NCI-H2196 (cell line): ENCODE results near the gene ATP6AP1.
"Not testable (repeated sequence)": the region's sequence is repeated elsewhere in the genome, so short reads cannot be mapped to it uniquely, and the experiment has no call there.

ENCODE experiments used
- DNase-seq: peaks from one replicate; lab custom pipeline; 2025; ENCODE audit not compliant: unreplicated experiment; lab: John Stamatoyannopoulos, UW

ATP6AP1 gene

DNA sequence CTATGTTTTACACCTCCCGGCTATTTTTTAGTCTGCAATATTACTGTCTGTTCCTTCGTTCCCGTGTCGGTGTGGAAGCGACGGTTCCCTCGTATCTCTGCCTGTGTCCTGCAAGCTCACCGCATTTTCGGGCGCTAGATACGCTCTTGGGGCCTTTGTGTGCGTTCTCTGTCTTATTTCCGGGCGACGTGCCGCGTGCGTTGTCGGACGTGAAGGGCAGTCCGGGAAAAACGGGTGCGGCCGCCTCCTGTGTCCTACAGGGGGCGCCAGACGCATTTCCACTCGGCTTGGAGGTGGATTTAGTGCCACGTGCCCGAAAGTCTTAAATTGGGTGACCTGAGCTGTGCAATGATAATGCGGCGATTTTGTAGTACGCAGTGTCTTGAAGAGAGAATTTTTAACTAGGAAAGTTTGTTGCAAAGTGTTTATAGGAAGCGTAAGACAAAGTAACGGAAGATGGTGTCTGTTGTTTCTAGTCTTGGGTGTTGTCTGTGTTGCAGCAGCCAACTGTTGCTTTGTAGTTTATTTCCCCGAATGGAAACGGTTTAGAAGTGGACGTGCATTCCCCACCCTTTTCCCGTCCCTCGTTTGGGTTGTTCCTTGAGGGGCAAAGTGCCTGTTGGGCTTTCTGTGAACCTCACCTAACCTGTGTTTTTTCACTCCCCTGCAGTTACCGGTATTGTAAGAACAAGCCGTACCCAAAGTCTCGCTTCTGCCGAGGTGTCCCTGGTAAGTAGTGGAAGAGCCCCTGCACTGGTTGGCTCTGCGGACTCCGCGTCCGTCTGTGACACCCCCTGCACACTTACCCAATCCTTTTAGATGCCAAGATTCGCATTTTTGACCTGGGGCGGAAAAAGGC is 29.6 kb upstream of the ATP6AP1 start:
- DNase-seq = peak; percentile 66

DNA sequence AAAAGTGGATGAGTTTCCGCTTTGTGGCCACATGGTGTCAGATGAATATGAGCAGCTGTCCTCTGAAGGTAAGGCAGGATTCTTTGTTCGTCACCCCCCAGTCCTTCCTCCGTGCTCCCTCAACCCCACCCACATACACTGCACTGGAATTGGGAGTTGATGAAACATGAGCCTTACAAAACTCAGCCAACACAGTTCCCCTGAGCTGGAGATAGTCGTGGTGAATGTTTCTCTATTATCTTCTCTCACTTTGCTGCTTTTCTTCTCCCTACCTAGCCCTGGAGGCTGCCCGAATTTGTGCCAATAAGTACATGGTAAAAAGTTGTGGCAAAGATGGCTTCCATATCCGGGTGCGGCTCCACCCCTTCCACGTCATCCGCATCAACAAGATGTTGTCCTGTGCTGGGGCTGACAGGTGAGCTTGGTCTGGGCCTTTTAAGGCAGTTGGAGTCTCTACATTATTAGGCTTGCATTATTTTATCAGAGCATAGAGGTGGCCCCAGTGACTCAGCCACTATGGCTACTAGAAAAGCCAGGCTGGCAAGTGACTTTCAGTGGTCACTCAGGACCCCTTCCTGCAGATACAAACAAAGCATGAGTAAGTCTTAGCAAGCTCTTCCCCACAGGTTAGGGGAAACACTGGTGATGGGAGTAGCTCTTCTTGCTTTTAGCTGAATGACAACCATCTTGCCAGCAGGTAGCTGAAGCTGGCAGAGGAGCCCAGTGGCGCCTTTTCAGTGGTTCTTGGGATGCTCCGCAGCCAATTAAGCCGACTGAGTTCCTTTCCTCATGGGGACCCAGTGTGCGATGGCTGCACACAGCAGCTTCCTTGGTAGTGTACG is 28.7 kb upstream of the ATP6AP1 start:
- no peak for DNase-seq

DNA sequence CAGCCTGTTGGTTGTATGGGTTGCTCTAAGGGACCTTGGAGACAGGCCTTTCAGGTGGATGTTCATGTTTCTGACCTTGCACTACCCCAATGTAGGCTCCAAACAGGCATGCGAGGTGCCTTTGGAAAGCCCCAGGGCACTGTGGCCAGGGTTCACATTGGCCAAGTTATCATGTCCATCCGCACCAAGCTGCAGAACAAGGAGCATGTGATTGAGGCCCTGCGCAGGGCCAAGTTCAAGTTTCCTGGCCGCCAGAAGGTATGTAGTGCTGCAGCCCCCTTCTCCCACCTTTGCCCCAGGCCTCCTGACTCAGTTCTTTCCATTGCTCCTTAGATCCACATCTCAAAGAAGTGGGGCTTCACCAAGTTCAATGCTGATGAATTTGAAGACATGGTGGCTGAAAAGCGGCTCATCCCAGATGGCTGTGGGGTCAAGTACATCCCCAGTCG is 28.1 kb upstream of the ATP6AP1 start:
- not testable (repeated sequence) for DNase-seq

DNA sequence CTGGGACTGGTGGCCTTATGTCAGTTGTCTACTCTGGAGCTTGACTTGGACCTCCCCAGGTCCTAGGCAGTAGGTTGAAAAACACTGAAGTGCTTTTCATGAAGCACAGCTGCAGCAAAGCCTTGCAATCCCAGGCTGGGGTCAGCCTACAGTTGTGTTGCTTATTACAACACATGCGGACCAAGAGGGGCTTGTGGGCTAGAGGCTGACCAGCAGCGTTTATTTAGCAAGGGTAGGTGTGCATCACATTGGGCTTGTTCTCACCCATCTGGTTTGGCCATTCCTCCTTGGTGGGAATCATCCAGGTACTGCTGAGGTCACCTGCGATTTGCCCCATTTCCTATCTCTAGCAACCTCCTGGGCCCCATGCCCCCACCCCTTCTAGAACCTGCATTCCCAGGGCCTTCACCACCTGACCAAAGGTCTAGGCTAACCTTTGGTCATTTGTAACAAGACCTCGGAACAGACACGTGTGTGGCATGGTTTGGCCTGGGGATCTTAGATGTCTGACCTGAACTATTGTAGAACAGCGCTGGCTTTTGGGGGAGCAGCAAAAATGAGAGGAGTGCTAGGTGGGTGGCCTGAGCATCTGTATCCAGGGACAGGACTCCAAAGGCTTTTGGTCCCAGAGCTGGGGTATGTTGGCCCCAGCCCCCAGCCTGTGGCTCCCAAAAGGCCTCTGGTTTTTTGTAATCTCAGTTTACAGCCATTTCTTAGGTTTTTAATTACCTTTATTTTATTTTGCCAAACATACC is 27.3 kb upstream of the ATP6AP1 start:
- no peak for DNase-seq

DNA sequence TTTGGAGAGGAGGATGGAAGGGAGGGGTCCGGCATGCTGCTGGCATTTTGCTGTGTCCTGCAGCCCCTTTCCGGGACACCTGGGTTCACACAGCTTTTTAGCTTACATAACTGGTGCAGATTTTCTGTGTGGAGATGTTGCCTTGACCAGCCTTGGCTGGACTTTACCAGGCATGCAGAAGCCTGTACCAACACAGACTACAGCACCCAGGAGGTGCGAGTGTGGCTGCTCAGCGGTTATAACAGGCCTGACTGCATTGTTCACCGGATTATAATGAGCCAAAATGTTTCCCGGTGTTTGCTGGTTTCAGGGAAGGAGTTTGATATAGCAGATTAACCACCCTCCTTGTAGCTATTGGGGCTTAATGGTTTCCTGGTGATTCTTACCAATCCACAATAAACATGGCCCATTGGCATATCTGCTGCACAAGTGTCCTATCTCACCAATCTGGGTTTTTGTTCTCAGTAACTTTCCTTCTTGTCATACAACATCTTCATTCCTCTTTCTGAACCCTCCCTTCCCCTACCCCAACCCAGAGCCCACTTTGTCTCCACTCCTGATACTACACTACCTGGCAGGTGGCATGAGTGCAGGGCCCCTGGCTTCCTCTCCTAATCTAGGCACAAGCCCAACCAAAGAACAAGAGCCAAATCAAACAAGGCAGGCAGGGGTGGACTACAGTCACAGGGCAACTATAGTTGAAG is 26.4 kb upstream of the ATP6AP1 start:
- DNase-seq = no peak

DNA sequence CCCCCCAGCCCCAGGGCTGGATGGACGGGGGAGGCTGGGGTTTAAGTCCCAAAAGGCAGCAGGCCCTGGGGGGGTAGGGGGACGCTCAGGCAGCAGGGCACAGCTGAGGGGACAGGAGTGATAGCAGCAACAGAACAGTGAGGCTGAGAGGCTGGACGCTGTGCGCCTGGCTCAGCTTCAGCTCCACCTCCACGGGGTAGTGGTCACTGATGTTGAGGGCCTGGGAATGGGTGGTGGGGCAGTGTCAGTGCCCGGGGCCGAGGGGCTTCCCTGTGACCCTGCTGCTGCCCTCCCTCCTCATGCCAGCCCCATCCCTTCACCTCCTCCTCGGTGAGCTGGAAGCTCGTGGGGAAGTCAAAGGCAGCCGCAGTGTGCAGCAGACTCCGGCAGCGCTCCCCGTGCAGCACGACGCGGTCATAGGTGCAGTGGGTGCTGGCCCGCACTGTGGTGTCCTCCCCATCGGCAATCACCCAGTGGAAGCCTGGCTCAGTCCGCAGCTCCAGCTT is 25.8 kb upstream of the ATP6AP1 start:
- DNase-seq = no peak

DNA sequence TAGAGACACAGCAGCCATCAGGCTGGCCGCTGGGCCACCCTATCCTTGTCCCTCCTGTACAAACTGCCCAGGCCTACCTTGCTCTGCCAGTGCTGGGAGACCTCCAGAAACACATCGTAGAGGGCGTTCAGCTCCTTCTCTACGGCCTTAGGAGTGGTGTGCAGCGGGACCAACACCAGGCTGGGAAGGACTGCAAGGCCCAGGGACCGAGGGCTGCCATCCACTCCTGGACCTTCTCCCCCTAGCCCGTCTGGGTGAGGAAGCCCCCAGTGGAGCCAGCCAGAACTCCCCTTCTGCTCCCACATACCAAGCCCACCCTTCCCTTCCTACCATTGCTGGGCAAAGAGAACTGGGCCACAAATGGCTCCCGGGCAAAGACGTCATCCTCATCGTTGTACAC is 25.3 kb upstream of the ATP6AP1 start:
- DNase-seq = no peak

DNA sequence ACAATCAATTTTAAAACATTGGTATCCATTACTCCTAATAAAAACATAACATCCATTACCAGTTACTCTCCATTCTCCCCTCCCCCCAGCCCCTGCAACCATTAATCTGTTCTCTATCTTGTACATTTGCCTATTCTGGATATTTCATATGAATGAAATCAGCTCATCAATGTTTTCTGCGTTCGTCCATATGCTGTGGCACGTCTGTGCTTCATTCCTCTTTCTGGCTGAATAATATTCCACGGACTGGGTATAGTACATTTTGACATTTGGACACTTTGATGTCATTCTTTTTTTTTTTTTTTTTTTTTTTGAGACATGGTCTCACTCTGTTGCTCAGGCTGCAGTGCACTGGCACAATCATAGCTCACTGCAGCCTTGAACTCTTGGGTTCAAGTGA is 24.6 kb upstream of the ATP6AP1 start:
- DNase-seq = no peak

DNA sequence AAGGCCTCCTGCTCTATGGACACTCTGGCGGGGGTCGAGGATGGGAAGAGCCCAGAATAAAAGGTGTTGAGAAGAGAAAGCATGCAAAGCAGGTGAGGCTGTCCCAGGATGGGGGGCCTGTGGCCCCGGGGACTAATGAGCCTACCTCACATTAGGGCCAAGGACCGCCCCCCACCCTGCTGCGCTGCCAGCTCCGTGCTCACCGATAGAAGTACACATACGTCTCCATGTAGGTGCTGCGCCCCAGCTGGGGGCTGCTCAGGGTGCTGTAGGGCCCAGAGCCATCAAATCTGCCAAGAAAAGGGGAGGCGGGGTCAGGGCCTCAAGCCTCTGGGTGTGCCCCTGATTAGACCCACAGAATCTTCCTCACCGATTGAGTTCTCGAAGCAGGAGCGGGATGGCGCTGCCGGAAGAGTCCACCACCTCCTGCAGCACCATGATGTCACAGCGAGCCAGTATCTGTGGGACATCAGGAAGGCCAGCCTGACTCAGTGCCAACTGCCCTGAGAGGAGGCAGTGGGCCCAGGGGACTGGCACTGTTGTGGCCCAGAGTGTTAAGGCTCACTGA is 23.8 kb upstream of the ATP6AP1 start:
- no peak for DNase-seq

DNA sequence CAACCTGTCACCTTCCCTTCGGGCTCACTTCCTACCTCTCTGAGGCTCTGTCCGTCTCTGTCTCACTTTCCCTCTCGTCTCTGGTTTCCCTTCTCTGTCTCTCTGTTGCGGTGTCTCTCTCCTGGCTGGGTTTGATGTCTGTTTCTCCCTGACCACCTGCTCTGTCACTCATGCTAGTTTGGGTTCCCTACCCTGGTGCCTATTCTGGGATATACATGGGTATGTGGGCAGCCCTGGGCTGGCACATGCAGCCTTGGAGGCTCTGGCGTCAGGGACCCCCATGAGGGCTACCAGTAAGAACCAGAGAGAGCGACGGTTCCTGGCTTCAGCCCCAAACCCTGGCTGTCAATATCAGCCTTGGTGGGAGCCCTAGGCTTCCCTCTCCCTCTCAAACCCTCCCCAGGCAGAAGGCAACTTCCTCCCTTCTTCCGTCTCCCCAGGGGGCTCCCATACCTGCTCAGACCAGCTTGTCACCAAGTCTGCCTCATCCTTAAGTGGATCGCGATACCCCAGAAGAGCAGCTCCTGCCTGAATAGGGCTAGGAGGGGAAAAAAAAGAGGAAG is 19.7 kb upstream of the ATP6AP1 start:
- no peak for DNase-seq

DNA sequence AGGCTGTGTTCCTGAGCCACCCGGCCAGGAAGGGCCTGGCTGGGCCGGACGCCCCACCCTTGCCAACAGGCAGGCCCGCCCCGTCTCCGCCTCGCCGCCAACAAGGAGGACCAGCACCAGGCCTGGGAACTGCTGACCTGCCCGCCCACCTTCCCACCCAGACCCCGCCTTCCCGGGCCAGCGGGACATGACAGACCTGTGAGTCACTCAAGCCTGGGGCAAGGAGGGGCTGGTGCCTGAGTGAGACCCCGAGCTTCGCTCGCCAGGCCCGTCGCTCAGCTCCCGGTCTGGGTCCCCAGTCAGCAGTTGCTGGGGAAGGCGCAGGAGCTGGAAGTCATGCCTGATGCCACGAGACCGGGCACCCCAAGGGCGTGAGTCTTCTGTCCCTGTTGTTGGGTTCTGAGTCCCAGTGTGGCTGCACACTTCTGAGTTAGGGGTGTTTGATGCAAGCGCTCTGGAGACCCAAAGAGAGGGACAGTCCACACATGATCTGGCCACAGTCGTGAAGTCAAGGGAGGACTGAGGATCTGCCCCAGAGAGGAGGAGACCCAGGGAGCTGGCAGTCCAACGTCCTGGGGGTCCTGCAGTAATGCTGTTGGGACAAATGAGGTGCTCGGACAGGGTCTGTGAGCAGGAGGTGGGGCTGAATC is 19.1 kb upstream of the ATP6AP1 start, which contains the start of gene DNASE1L1:
TSS of gene DNASE1L1 (minus strand) at position 33 of the 650 bp plus-strand sequence. CDS start 3,686 bp downstream, outside the sequence.
- DNase-seq = no peak

DNA sequence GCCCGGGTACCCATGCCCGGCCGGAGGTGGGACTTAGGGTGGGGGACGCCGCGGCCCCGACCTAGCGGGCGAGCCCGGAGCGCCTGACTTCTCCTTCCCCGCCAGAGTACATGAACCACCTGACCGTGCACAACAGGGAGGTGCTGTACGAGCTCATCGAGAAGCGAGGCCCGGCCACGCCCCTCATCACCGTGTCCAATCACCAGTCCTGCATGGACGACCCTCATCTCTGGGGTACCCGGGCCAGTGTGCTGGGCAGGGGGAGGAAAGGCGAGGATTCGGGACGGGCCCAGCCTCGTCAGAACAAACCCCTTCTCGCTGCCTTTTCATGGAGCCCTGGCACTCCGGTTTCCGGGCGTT is 16.5 kb upstream of the ATP6AP1 start:
- peak; percentile 51 for DNase-seq

DNA sequence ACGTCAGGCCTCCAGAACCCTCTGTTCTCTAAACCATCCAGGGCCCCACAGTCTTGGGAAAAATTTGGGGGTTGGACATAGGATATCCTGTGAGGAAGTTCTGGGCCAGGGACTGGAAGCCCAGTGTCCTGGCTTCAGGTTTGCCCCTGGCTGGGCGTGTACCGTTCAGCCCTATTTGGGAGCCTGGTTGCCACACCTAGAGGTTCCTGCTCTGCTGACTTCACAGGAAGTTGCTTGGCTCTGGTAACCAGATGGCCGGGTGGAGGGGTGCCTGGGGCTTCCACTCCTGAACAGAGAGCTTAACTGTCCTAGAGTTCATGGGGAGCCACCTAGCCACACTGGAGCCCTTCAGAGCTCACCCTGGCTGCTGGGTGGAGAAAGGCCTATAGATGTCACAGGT is 16.0 kb upstream of the ATP6AP1 start:
- DNase-seq = peak; percentile 3

DNA sequence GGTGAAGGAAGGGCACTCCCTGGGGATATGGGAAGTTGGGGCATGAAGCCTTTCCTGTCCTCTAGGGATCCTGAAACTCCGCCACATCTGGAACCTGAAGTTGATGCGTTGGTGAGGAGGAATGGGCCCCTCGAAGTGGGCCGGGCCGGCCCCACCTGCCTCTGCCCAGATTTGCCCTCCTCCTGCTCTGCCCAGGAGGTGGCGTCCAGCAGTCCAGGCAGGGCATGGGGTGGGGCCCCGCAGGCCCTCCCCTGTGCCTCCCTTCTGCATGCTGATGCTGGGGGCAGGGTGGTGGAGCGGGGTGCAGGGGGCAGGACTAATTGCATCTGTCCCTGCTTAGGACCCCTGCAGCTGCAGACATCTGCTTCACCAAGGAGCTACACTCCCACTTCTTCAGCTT is 15.3 kb upstream of the ATP6AP1 start:
- no peak for DNase-seq

DNA sequence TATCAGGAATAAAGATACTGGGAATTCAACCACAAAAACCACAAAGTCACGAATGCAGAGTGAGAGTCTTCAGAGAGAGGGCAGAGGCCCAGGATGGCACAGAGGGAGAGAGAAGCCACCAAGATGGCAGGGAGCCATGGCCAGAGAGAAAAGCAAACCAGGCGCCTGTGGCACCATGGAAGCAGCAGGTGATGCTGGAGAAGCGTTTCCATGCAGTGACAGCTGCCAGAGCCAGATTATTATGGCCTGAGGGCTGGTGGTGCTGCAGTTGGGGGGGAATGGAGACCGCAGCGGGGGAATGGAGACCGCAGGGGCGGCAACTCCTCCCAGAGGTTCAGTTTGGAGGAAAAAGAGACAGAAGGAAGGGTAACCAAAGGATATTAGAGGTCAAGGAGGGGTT is 11.3 kb upstream of the ATP6AP1 start:
- DNase-seq = peak; percentile 8

DNA sequence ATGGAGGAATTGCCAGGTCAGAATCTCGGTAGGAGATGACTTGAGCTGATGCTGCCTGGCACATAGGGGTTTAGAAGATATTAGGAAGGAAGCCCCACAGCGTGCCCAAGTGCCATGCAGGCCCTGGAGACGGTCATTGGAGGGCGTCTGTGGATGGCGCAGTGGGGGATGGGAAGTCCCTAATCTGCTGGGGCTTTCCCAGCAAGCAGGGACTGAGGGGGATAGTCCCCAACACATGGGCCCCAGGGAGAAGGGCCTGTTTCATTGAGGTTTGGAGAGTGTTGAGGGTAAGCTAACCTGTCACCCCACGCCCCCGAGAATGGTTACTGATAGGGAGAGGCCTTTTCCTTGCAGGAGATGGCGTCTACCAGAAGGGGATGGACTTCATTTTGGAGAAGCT is 9.3 kb upstream of the ATP6AP1 start:
- DNase-seq = no peak

DNA sequence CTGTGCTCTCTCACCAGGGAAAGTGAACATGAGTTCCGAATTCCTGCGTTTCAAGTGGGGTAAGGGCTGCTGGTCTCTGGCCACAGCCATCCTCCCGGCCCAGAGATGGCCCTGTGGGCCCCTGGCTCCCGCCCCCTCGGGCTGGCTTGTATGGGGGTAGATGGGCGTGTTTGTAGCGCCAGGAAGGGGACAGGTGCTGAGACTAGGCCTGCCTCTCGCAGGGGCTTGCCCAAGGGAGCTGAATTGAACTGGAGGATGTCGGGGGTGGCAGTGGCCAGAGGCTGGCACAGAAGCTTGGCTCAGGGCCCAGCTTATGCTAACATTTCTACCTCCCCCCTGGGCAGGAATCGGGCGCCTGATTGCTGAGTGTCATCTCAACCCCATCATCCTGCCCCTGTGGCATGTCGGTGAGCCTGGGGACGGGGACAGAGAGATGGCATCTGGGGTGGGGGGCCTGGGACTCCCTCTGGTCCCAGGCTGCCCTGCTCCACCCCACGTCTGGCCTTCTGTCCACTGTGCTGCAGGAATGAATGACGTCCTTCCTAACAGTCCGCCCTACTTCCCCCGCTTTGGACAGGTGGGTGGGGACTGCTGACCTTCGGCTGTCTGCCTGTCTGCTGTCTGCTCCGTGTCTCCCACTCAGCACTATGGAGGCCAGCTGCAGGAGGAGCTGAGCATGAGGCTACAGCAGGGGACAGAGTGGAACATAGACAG is 8.6 kb upstream of the ATP6AP1 start:
- DNase-seq = peak; percentile 41

DNA sequence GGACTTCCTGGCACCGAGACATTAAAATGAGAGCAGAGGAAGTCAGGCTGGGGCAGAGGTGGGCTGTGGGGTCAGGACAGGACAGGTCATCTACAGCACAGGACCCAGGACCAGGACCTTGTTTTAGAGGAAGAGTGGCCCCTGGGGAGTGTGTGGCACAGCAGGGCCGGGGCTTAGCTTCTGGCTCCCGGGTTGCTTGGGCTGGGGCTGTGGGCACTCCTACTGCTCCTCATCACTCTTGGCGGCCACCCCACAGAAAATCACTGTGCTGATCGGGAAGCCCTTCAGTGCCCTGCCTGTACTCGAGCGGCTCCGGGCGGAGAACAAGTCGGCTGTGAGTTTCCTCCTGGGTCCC is 8.1 kb upstream of the ATP6AP1 start:
- no peak for DNase-seq
